A549 (cell line): ENCODE data around the gene RHCG. TPM values are rescaled to one million over a fixed set of nuclear protein-coding genes. Genes with fewer than 3 reads are reported as not detected.
A peak's percentile ranks its signal among the peaks of the same experiment; 100 is the strongest.

Source experiments
- ATAC-seq, 2 experiments: fragments of 200-7000 bp in 1 of 2; fragments of >200 bp in 1 of 2; cut with Nextera tagmentation in 1 of 2; cut with Tn5 transposase in 1 of 2; 3 replicates each; pipeline versions ENCODE4 v1.8.0 to v1.9.1; 2018 to 2020; ENCODE audit warnings: mild to moderate bottlenecking in 1 of 2, moderate library complexity in 1 of 2
- CTCF ChIA-PET: fragments of 300-600 bp; sonication (Branson Sonifier 250); formaldehyde crosslinking; extraction: SDS; loops from one replicate; lab custom pipeline; 2021; ENCODE audit warnings: antibody characterized with exemption, inconsistent platforms; lab: Yijun Ruan, JAX
- POLR2A ChIA-PET: fragments of 350-600 bp; formaldehyde crosslinking; extraction: SDS; loops from one replicate; lab custom pipeline; 2021; ENCODE audit warnings: antibody characterized with exemption, inconsistent platforms; lab: Yijun Ruan, JAX
- DNase-seq, 2 experiments: peaks; one replicate each; pipeline versions ENCODE4 v3.0.0 to v3.0.0-alpha.2; 2011 to 2016; ENCODE audit warnings: low read depth in 1 of 2, low spot score in 1 of 2
- FAIRE-seq: peaks from 2 replicates; lab custom pipeline; 2011; peaks lifted over from hg19 to GRCh38; lab: Jason Lieb, UNC
- H3K27ac ChIP-seq, 2 experiments: fragments of >200 bp; sonication (Bioruptor Twin); formaldehyde crosslinking; 3 replicates each; pipeline ENCODE4 v1.5.1; 2016 to 2017
- H3K4me1 ChIP-seq: fragments of >200 bp; sonication (Bioruptor Twin); formaldehyde crosslinking; 3 replicates; pipeline ENCODE4 v1.6.1; 2016
- H3K4me2 ChIP-seq: fragments of >200 bp; sonication (Bioruptor Twin); formaldehyde crosslinking; 3 replicates; pipeline ENCODE4 v1.6.1; 2016
- H3K4me3 ChIP-seq: fragments of >200 bp; sonication (Bioruptor Twin); formaldehyde crosslinking; 3 replicates; pipeline ENCODE4 v1.5.1; 2016
- H3K9me3 ChIP-seq: fragments of >200 bp; sonication (Bioruptor Twin); formaldehyde crosslinking; 3 replicates; pipeline ENCODE4 v1.6.1; 2016
- CHD2 ChIP-seq: fragments of 150-350 bp; IDR thresholded peaks from 2 replicates; pipeline ENCODE4 v1.6.1; 2014; ENCODE audit warnings: low read length; ENCODE audit not compliant: partially characterized antibody
- CTCF ChIP-seq: fragments of >200 bp; sonication (Bioruptor Twin); formaldehyde crosslinking; IDR thresholded peaks from 3 replicates; pipeline ENCODE4 v1.5.1; 2016
- EHF ChIP-seq: fragments of 250-450 bp; sonication (Bioruptor Pico); IDR thresholded peaks from 2 replicates; pipeline ENCODE4 v1.5.0; 2020; ENCODE audit warnings: mild to moderate bottlenecking
- FOSB ChIP-seq: fragments of 250-450 bp; sonication (Bioruptor Pico); IDR thresholded peaks from 2 replicates; pipeline ENCODE4 v1.5.0; 2020; ENCODE audit warnings: mild to moderate bottlenecking, moderate library complexity
- GATA3 ChIP-seq: IDR thresholded peaks from 2 replicates; pipeline ENCODE4 v1.6.1; 2012; ENCODE audit warnings: borderline replicate concordance
- HOXB13 ChIP-seq: fragments of 250-450 bp; sonication (Bioruptor Pico); IDR thresholded peaks from 2 replicates; pipeline ENCODE4 v1.5.0; 2020; ENCODE audit warnings: low read depth, mild to moderate bottlenecking, moderate library complexity
- HOXB5 ChIP-seq: fragments of 250-450 bp; sonication (Bioruptor Pico); IDR thresholded peaks from 2 replicates; pipeline ENCODE4 v1.5.0; 2020; ENCODE audit warnings: mild to moderate bottlenecking, moderate library complexity
- JUNB ChIP-seq: fragments of >200 bp; sonication (Bioruptor Twin); formaldehyde crosslinking; IDR thresholded peaks from 2 replicates; pipeline ENCODE4 v1.6.1; 2016
- KDM1A ChIP-seq: fragments of 200-600 bp; sonication (generic); IDR thresholded peaks from 2 replicates; pipeline ENCODE4 v1.6.1; 2016; ENCODE audit warnings: low read depth, mild to moderate bottlenecking
- KDM5A ChIP-seq: fragments of 200-600 bp; sonication (generic); IDR thresholded peaks from 2 replicates; pipeline ENCODE4 v1.6.1; 2016; ENCODE audit warnings: antibody characterized with exemption, mild to moderate bottlenecking
- NPAS2 ChIP-seq: fragments of 250-450 bp; sonication (Bioruptor Pico); IDR thresholded peaks from 2 replicates; pipeline ENCODE4 v1.8.0; 2022; ENCODE audit warnings: mild to moderate bottlenecking, moderate library complexity, borderline replicate concordance
- PHF8 ChIP-seq: fragments of 200-600 bp; sonication (generic); IDR thresholded peaks from 2 replicates; pipeline ENCODE4 v1.6.1; 2016; ENCODE audit warnings: low read depth, mild to moderate bottlenecking, antibody characterized with exemption, moderate library complexity, borderline replicate concordance
- RAD21 ChIP-seq, 2 experiments: fragments of >200 bp in 1 of 2; sonication (Bioruptor Twin) in 1 of 2; formaldehyde crosslinking in 1 of 2; IDR thresholded peaks in 1 of 2; conservative IDR thresholded peaks in 1 of 2; 2 replicates in 1 of 2; 3 replicates in 1 of 2; pipeline ENCODE4 v1.6.1; 2012 to 2018; ENCODE audit warnings: inconsistent platforms in 1 of 2
- RARB ChIP-seq: fragments of 250-450 bp; sonication (Bioruptor Pico); IDR thresholded peaks from 2 replicates; pipeline ENCODE4 v1.8.0; 2021; ENCODE audit warnings: mild to moderate bottlenecking, moderate library complexity
- SMC3 ChIP-seq: fragments of >200 bp; sonication (Bioruptor Twin); formaldehyde crosslinking; IDR thresholded peaks from 3 replicates; pipeline ENCODE4 v1.6.1; 2018; ENCODE audit warnings: inconsistent platforms
- TP53 ChIP-seq: fragments of 250-450 bp; sonication (Bioruptor Pico); IDR thresholded peaks from 2 replicates; pipeline ENCODE4 v1.5.0; 2021; ENCODE audit warnings: mild to moderate bottlenecking, moderate library complexity
- ZC3H11A ChIP-seq: fragments of 450-650 bp; IDR thresholded peaks from 2 replicates; pipeline ENCODE4 v1.6.1; 2014; ENCODE audit warnings: antibody characterized with exemption, mild to moderate bottlenecking
- ZSCAN20 ChIP-seq: fragments of 250-450 bp; sonication (Bioruptor Pico); IDR thresholded peaks from 2 replicates; pipeline ENCODE4 v1.8.0; 2022; ENCODE audit warnings: mild to moderate bottlenecking, moderate library complexity
- WGBS: methylation state at CpG from one replicate; pipeline ENCODE4 v1.1.6; 2017; ENCODE audit errors: missing lambda C conversion rate; 5-methylcytosine and 5-hydroxymethylcytosine counted together
- polyA plus RNA-seq, 4 experiments: library from polyadenylated mRNA; depleted of rRNA in 3 of 4; stranded (reverse); fragments of >200 nt; fragmentation: RNase III in 1 of 4; extraction: RNeasy Plus Mini Kit Qiagen cat#74134 plus additional on column Dnase treatment in 1 of 4; gene quantifications; 2 replicates in 3 of 4; 3 replicates in 1 of 4; pipeline ENCODE4 v1.2.3, GENCODE V29; 2011 to 2017
- TF ChIP-seq, protein P1 (sequence below): fragments of 250-450 bp; sonication (Bioruptor Pico); IDR thresholded peaks from 2 replicates; pipeline ENCODE4 v1.5.0; 2021; ENCODE audit warnings: mild to moderate bottlenecking, moderate library complexity, borderline replicate concordance
- TF ChIP-seq, protein P2 (sequence below): fragments of >200 bp; sonication (Bioruptor Twin); formaldehyde crosslinking; IDR thresholded peaks from 3 replicates; pipeline ENCODE4 v1.6.1; 2016
- TF ChIP-seq, protein P3 (sequence below): fragments of 150-350 bp; IDR thresholded peaks from 2 replicates; pipeline ENCODE4 v1.6.1; 2014; ENCODE audit warnings: low read depth, mild to moderate bottlenecking, low read length
- TF ChIP-seq, protein P4 (sequence below): IDR thresholded peaks from 2 replicates; pipeline ENCODE4 v1.6.1; 2012
- TF ChIP-seq, protein P5 (sequence below): fragments of 250-450 bp; sonication (Bioruptor Pico); IDR thresholded peaks from 2 replicates; pipeline ENCODE4 v1.5.0; 2020; ENCODE audit warnings: low read depth, mild to moderate bottlenecking, moderate library complexity
- TF ChIP-seq, protein P6 (sequence below): IDR thresholded peaks from 2 replicates; pipeline ENCODE4 v1.6.1; 2012

Gene RHCG
- polyA plus RNA-seq, 2 of the 4 experiments (the other 2 are of a cell fraction), result 3.6 to 11.0 TPM

DNA sequence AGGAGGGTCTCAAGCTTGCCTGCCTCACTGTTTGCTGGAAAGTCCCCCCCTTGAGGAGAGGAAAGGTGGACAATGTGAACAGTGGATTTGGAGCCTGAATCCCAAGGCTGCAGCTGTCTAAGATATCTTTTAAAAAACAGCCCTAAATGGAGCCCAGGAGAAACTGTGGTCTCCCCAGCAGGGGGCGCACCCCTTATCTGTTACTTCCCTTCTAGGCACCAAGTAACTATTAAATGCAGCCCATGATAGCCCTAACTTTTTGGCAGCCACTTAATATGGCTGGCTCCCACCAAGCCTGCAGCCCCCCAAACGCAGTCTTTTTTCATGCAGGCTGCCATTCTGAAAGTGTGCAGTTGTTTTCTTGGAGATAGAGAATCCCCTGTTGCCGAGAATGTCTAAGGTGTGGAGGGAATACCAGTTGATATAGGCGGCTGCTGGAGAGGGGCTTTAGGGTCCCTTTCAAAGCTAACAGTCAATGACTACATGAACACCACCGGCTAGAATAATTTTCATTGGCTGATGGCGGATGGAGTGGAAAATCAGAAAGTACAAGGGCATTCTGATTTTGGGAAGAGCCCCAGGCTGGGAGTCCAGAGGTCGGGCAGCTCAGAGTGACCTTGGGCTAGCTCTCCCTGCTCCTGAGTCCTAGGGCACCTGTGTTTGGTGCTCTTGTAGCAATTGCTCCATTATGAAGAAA, 1.3 kb downstream of the RHCG start:
- FAIRE-seq (no peak), ATAC-seq (no peak), DNase-seq (peak; percentile 39 to 62)
- peak overlapping the region; percentile 80 to 88; a peak in 4 of 6 replicates for H3K27ac ChIP-seq
- H3K9me3 ChIP-seq, result no peaks in the 10 kb centered on the region
- H3K4me2 ChIP-seq, result peak overlapping the region; percentile 73
- peaks cover 44% of the 10 kb centered on the region for H3K4me1 ChIP-seq
- H3K4me3 ChIP-seq, result peak overlapping the region; percentile 51
- CTCF ChIA-PET, result interaction anchor here (0.6 to 9.2 kb wide), 41 partner anchors 8 to 1555 kb away, joined by 3 to 132 read pairs (median 6); partner anchors contain the start of gene TICRR
- POLR2A ChIA-PET, result no interaction called here
- TF ChIP-seq HOXB5 (CRISPR knock-in tag) (no peak), FOSB (no peak), ZSCAN20 (CRISPR knock-in tag) (no peak), HOXB13 (no peak), CTCF (peak; percentile 73), KDM1A (no peak), GATA3 (no peak), EHF (CRISPR knock-in tag) (no peak), KDM5A (no peak), SMC3 (peak; percentile 62), CHD2 (no peak), RARB (CRISPR knock-in tag) (no peak), NPAS2 (no peak), PHF8 (no peak), TP53 (CRISPR knock-in tag) (0 out of 2 replicates have a peak, but pooled peaks have one; percentile 20), ZC3H11A (no peak), RAD21 (conservative IDR thresholded peaks at IDR 0.05 in 1 of 2, IDR thresholded peaks at IDR 0.05 in 1 of 2) (peak; percentile 43 to 47; a peak in 4 of 5 replicates), JUNB (no peak)
- TF ChIP-seq, protein P1, sequence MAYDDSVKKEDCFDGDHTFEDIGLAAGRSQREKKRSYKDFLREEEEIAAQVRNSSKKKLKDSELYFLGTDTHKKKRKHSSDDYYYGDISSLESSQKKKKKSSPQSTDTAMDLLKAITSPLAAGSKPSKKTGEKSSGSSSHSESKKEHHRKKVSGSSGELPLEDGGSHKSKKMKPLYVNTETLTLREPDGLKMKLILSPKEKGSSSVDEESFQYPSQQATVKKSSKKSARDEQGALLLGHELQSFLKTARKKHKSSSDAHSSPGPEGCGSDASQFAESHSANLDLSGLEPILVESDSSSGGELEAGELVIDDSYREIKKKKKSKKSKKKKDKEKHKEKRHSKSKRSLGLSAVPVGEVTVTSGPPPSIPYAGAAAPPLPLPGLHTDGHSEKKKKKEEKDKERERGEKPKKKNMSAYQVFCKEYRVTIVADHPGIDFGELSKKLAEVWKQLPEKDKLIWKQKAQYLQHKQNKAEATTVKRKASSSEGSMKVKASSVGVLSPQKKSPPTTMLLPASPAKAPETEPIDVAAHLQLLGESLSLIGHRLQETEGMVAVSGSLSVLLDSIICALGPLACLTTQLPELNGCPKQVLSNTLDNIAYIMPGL (CRISPR knock-in tag), result no peak
- TF ChIP-seq, protein P2, sequence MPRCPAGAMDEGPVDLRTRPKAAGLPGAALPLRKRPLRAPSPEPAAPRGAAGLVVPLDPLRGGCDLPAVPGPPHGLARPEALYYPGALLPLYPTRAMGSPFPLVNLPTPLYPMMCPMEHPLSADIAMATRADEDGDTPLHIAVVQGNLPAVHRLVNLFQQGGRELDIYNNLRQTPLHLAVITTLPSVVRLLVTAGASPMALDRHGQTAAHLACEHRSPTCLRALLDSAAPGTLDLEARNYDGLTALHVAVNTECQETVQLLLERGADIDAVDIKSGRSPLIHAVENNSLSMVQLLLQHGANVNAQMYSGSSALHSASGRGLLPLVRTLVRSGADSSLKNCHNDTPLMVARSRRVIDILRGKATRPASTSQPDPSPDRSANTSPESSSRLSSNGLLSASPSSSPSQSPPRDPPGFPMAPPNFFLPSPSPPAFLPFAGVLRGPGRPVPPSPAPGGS, result no peak
- TF ChIP-seq, protein P3, sequence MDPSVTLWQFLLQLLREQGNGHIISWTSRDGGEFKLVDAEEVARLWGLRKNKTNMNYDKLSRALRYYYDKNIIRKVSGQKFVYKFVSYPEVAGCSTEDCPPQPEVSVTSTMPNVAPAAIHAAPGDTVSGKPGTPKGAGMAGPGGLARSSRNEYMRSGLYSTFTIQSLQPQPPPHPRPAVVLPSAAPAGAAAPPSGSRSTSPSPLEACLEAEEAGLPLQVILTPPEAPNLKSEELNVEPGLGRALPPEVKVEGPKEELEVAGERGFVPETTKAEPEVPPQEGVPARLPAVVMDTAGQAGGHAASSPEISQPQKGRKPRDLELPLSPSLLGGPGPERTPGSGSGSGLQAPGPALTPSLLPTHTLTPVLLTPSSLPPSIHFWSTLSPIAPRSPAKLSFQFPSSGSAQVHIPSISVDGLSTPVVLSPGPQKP, result no peak
- TF ChIP-seq, protein P4, sequence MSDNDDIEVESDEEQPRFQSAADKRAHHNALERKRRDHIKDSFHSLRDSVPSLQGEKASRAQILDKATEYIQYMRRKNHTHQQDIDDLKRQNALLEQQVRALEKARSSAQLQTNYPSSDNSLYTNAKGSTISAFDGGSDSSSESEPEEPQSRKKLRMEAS, result no peak
- TF ChIP-seq, protein P5, sequence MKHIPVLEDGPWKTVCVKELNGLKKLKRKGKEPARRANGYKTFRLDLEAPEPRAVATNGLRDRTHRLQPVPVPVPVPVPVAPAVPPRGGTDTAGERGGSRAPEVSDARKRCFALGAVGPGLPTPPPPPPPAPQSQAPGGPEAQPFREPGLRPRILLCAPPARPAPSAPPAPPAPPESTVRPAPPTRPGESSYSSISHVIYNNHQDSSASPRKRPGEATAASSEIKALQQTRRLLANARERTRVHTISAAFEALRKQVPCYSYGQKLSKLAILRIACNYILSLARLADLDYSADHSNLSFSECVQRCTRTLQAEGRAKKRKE (CRISPR knock-in tag), result no peak
- TF ChIP-seq, protein P6, sequence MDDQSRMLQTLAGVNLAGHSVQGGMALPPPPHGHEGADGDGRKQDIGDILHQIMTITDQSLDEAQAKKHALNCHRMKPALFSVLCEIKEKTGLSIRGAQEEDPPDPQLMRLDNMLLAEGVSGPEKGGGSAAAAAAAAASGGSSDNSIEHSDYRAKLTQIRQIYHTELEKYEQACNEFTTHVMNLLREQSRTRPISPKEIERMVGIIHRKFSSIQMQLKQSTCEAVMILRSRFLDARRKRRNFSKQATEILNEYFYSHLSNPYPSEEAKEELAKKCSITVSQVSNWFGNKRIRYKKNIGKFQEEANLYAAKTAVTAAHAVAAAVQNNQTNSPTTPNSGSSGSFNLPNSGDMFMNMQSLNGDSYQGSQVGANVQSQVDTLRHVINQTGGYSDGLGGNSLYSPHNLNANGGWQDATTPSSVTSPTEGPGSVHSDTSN, result no peak
- WGBS, result 67% methylated on average over 7 of the region's 7 CpGs
